HG03060 (cell line): Measurements from ENCODE around the gene BCCIP.

Experiments used
- ATAC-seq: cut with Tn5 transposase; IDR thresholded peaks from one replicate; pipeline ENCODE4 v1.9.1; 2021; ENCODE audit warnings: low read depth, moderate number of reproducible peaks; ENCODE audit not compliant: unreplicated experiment

The BCCIP gene

DNA sequence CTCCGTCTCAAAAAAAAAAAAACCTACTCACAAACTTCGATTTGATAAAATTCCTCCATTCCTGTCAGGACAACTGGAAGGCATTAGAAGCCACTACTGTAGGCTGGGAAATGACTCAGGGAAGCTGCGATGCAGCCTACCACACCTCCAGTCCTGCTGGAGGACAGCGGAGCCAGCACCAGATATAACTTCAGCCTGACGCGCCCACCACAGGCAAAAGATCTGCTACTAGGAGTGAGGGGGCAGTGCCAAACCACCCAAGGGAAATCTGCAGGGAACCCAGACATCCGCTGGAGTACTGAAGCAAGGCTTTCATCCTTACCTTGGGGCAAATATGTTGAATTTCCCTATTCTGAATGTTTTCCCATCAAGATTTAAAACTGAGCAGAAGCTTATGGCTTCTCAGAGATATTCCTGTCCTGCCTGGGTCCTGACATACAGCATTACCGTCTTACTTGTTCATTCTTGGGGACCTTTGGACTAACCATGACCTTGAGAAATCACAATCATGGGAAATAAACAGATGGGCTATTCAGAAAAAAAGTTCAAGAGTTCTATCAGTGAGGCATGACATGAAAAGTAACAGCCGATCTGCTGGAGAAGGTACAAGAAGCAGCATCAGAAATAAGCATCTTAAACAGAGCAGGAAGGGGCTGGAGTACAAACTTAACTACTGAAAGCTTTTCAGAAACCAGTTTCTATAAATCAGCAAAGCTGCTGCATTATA, 20.4 kb downstream of the BCCIP start:
- no peak for ATAC-seq

GRCh38 chr10:125844751-125845221, 21.4 kb downstream of the BCCIP start:
- ATAC-seq = no peak

GRCh38 chr10:125845617-125846016, 22.3 kb downstream of the BCCIP start:
- ATAC-seq = no peak

DNA sequence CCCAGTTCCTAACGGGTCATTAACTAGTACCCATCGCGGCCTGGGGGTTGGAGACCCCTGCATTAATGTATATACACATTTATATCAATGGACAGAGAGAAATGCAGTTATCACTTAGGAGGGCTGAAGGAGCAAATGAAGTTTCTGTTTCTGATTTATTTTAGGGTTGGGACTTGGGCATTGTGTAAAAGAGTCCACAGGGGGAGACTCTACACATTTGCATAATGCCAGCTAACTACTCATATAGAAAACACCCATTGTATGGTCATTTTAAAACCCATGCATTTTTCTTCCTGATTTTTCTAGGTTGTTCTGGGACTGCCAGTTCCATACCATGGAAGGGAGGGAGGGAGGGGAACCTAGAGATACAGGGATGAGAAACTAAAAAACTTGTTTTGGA, 23.5 kb downstream of the BCCIP start:
- peak; percentile 58 for ATAC-seq

DNA sequence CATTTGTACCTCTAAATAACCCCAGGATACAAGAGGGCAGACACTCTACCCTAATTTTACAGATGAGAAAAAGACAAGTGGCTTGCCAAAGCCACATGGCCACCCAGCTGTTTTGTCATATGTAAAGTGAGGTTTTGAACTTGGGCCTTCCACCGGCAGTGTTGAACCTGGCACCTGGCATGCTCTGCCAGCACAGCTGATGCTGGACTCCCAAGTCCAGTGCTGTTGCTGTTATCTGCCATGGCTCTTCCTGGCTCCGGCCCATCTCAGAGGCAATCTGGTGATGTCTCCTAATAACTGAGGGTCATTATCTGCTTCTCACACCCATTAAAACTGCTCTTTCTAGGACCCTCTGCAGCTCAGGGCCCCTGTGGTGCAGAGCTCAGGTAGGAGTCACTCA, 25.0 kb downstream of the BCCIP start:
- no peak for ATAC-seq

DNA sequence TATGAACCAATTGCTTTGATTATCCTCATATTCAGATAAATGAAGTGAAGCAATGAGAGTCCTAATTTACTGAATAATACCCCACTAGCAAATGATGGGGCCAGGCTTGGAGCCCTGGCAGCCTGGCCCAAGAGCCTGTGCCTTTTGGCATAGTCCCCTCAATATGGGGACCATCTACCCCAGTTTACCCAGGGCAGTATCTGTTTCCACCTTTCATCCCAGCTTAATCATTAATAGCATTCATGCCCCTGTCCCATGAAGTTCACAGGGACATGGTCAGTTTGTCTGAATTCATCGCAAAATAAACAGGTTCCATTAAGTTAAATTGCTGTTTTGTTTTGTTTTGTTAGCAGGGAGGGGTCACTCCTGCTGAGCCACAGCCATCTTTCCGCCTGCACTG, 25.5 kb downstream of the BCCIP start:
- ATAC-seq = no peak

DNA sequence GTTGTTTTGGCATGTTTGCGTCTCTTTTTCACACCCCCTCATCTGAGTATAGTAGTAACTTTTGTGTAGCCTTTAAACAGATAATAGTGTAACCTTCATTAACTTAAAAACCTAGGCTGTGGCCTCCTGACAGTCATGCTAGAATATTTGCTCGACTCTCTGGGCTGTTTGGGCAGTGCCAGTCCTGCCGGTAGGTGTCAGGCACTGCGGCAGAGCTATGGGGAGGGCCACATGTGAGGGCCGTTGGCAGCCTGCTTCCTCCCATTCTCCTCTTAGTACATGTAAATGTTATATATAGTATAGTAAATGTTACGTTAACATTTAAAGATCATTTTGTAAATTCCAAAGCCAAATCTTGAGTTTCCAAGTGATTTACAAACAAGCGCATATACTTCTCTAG, 26.1 kb downstream of the BCCIP start:
- ATAC-seq = no peak

- ATAC-seq = no peak
Observed at GRCh38 chr10:125850766-125851731, 27.7 kb downstream of the BCCIP start.

DNA sequence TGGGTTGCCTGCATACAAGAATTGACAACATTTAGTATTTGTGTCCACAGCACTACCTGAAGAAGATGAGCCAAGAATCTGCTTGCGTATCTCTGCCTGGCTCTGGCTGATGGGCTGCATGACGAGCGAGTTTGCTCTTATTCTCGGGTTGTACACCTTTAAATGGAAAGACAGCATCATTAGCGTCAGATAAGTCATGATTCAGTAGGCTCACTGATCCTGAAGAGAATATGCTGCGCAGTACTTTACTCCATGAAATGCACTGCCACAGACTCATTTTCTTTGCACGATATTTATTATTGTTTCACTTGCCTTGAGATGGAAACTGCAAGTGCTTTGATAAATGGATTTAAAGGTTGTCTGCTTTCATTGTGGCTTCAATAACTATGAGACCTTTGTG, 29.1 kb downstream of the BCCIP start:
- ATAC-seq = no peak

DNA sequence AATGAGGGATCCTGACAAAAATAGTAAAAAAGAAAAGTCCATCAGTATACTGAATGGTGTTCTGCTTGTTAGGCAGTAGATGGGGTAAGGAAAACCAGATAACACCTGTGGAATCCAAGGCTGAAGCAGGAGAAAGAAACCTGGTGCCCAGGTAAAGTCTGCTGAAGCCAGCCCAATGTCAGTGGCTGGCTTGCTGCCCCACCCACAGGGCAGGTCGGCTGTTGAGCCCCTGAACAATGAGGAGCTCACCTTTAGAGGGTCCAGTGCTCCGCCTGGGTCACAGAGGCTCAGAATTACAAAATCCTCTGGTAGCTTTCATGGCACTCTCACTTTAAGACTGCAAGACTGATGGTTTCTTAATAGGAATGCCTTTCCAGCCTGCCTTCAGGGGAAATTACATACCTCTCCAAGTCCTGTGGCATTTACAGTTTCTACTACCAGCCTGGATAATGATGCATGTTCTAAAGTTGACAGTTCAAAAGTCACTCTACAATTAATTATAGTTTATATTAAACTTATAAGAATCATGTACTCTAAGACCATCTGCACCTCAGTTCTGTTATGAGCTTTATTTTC, 33.9 kb downstream of the BCCIP start:
- no peak for ATAC-seq

GRCh38 chr10:125859128-125859817, 35.9 kb downstream of the BCCIP start:
- ATAC-seq = no peak

GRCh38 chr10:125865120-125865519, 41.8 kb downstream of the BCCIP start:
- ATAC-seq = no peak

GRCh38 chr10:125866421-125867029, 43.2 kb downstream of the BCCIP start:
- no peak for ATAC-seq

DNA sequence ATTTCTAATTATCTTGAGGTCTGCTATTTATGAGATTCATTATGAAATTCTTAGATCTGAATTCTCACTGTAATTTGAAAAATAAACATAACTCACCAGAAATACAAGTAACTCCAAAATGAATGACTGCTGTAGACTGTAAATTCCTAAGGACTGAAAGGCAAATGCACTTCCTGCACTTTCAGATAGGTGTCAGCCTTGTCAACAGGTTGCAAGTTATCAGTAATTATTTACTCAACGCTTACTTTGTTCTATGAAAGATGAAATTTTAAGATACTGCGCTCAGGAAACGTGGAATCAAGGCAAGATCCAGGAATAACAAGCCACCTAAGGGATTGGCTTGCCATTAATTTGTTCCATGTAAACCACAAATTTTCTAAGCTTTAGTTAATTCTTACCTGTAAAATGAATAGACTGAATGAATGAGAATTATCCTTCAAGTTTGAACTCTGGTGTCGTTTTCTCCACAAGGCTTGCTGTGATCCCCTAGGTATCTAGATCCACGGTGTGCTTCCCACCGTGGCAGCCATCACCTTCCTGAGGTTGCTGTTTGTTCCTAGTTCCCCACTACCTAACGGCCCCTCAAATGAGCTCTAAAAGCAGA, 45.1 kb downstream of the BCCIP start:
- no peak for ATAC-seq

DNA sequence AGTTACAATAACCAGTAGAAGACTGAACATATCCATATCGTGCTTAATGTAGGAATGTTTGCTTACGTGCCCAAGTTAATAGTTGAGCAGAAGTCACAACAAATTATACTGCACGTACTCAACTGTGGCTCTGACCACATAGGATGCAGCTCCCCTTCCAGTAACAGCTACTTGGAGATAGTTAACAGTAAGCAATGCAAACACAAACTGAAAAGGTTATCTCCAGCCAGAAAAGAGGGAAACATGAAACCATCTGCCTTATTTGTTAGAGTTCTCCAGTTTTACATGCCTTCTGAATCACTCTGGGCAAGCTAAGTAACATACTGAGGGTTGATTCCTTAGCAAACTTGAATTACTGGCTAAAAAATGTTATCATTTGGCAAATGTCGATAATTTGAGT, 48.0 kb downstream of the BCCIP start:
- ATAC-seq = no peak

GRCh38 chr10:125878957-125879835, 55.9 kb downstream of the BCCIP start:
- no peak for ATAC-seq

- ATAC-seq = no peak
Observed at GRCh38 chr10:125880719-125881118, 57.4 kb downstream of the BCCIP start.

GRCh38 chr10:125881192-125881591, 57.8 kb downstream of the BCCIP start, which contains the start of gene DHX32:
DHX32 (minus strand) TSS chr10:125881292; CDS start chr10:125880824, 468 bp downstream.
- ATAC-seq = no peak

GRCh38 chr10:125882596-125882995, 59.2 kb downstream of the BCCIP start:
- ATAC-seq = no peak
